Testis (tissue), 3 donors: Measurements from ENCODE around the gene ISCU. TPM values are rescaled to one million over a fixed set of nuclear protein-coding genes. Genes with fewer than 3 reads are reported as not detected.
"Not testable (repeated sequence)": the region's sequence is repeated elsewhere in the genome, so short reads cannot be mapped to it uniquely, and the experiment has no call there.

Source experiments
- DNase-seq: peaks from one replicate; pipeline ENCODE4 v3.0.0-alpha.2; 2019
- H3K27ac ChIP-seq, 2 donors: fragments of 200-600 bp; sonication (generic); one replicate each; pipeline ENCODE4 v1.5.1; 2019
- H3K27me3 ChIP-seq: fragments of 200-600 bp; sonication (generic); one replicate; pipeline ENCODE4 v1.5.1; 2019
- H3K36me3 ChIP-seq: fragments of 200-600 bp; sonication (generic); one replicate; pipeline ENCODE4 v1.5.1; 2017; ENCODE audit warnings: low read depth; ENCODE audit errors: missing control alignments
- H3K4me1 ChIP-seq: fragments of 200-600 bp; sonication (generic); one replicate; pipeline ENCODE4 v1.5.1; 2019
- H3K4me3 ChIP-seq, 2 donors: fragments of 200-600 bp; sonication (generic); one replicate each; pipeline ENCODE4 v1.5.1; 2017 to 2019
- H3K9me3 ChIP-seq: fragments of 200-600 bp; sonication (generic); one replicate; pipeline ENCODE4 v1.5.1; 2017
- CTCF ChIP-seq, 3 experiments: fragments of 450-650 bp in 2 of 3; fragments of 200-600 bp in 1 of 3; sonication (generic) in 1 of 3; IDR thresholded peaks; one replicate each; pipeline ENCODE4 v1.5.1; 2016 to 2019; ENCODE audit warnings: antibody characterized with exemption in 3 of 3, mild to moderate bottlenecking in 2 of 3, moderate library complexity in 1 of 3
- POLR2A ChIP-seq: fragments of 450-650 bp; IDR thresholded peaks from one replicate; pipeline ENCODE4 v1.6.1; 2017; ENCODE audit warnings: antibody characterized with exemption, mild to moderate bottlenecking, moderate library complexity
- WGBS, 2 donors: methylation state at CpG; one replicate each; pipeline ENCODE4 v1.1.5; 2018; 5-methylcytosine and 5-hydroxymethylcytosine counted together
- intact Hi-C: fragments of 100-400 bp; cut with DNase I; formaldehyde crosslinking; loops from one replicate; pipeline ENCODE4 v1.15.1; 2023; ENCODE audit warnings: low total_unique reads
- polyA plus RNA-seq: library from polyadenylated mRNA; stranded (reverse); fragments of 350-450 nt; fragmentation: Illumina TruSeq; extraction: RNeasy Lipid Tissue Mini Kit (QIAGEN cat#74804); gene quantifications from one replicate; pipeline ENCODE4 v1.2.3, GENCODE V29; 2014; ENCODE audit warnings: low read depth, low replicate concordance; ENCODE audit not compliant: insufficient read depth
- total RNA-seq, 2 donors: library from RNA; depleted of rRNA; stranded (reverse); fragments of >200 nt; gene quantifications; one replicate each; pipeline ENCODE4 v1.2.3, GENCODE V29; 2016

The ISCU gene
- total and polyA plus RNA-seq, 3 donors from 2014 or later, result 217 to 238 (median 221) TPM

GRCh38 chr12:108585864-108586263 is 23.5 kb downstream of the ISCU start:
- H3K36me3 ChIP-seq, result no peaks in the 10 kb centered on the region
- TF ChIP-seq CTCF (IDR thresholded peaks at IDR 0.05) (no peak), POLR2A (no peak)
- 77 to 83% methylated on average over 4 of the region's 4 CpGs for WGBS, 2 donors
- H3K4me3 ChIP-seq, result no peak overlapping the region
- peaks cover 15% of the 10 kb centered on the region for H3K4me1 ChIP-seq
- H3K9me3 ChIP-seq, result no peaks in the 10 kb centered on the region
- no peak overlapping the region for H3K27ac ChIP-seq
- no peak for DNase-seq
- no peaks in the 10 kb centered on the region for H3K27me3 ChIP-seq
- intact Hi-C loops, result no loop called here

GRCh38 chr12:108586306-108586705 is 23.9 kb downstream of the ISCU start:
- WGBS, 2 donors, result 92 to 98% methylated on average over 11 of the region's 11 CpGs
- no peaks in the 10 kb centered on the region for H3K9me3 ChIP-seq
- TF ChIP-seq POLR2A (no peak), CTCF (IDR thresholded peaks at IDR 0.05) (no peak)
- intact Hi-C loops, result no loop called here
- no peak overlapping the region for H3K27ac ChIP-seq
- no peaks in the 10 kb centered on the region for H3K36me3 ChIP-seq
- H3K4me3 ChIP-seq, result no peak overlapping the region
- peaks cover 11% of the 10 kb centered on the region for H3K4me1 ChIP-seq
- no peak for DNase-seq
- no peaks in the 10 kb centered on the region for H3K27me3 ChIP-seq

- no peak for TF ChIP-seq CTCF (IDR thresholded peaks at IDR 0.05)
- no peak for TF ChIP-seq POLR2A
- H3K9me3 ChIP-seq, result no peaks in the 10 kb centered on the region
- 67 to 85% methylated on average over 4 of the region's 4 CpGs for WGBS, 2 donors
- no peak for DNase-seq
- intact Hi-C loops, result no loop called here
- H3K4me1 ChIP-seq, result peaks cover 8% of the 10 kb centered on the region
- H3K27ac ChIP-seq, result no peak overlapping the region
- no peaks in the 10 kb centered on the region for H3K36me3 ChIP-seq
- H3K27me3 ChIP-seq, result no peaks in the 10 kb centered on the region
- no peak overlapping the region for H3K4me3 ChIP-seq
Measured at GRCh38 chr12:108587826-108588225, 25.4 kb downstream of the ISCU start.

- no peaks in the 10 kb centered on the region for H3K27me3 ChIP-seq
- H3K4me3 ChIP-seq, result no peak overlapping the region
- no peak for TF ChIP-seq POLR2A
- TF ChIP-seq CTCF (IDR thresholded peaks at IDR 0.05), result no peak
- DNase-seq, result no peak
- H3K4me1 ChIP-seq, result peaks cover 5% of the 10 kb centered on the region
- no peaks in the 10 kb centered on the region for H3K9me3 ChIP-seq
- intact Hi-C loops, result no loop called here
- no peaks in the 10 kb centered on the region for H3K36me3 ChIP-seq
- H3K27ac ChIP-seq, result no peak overlapping the region
- 30 to 43% methylated on average over 9 to 15 of the region's 15 CpGs for WGBS, 2 donors
Measured at GRCh38 chr12:108589028-108589839, 26.8 kb downstream of the ISCU start.

- intact Hi-C loops, result no loop called here
- H3K9me3 ChIP-seq, result no peaks in the 10 kb centered on the region
- H3K36me3 ChIP-seq, result no peaks in the 10 kb centered on the region
- peaks cover 5% of the 10 kb centered on the region for H3K4me1 ChIP-seq
- H3K4me3 ChIP-seq, result no peak overlapping the region
- DNase-seq, result no peak
- no peak overlapping the region for H3K27ac ChIP-seq
- no peaks in the 10 kb centered on the region for H3K27me3 ChIP-seq
- 84 to 97% methylated on average over 7 of the region's 7 CpGs for WGBS, 2 donors
- TF ChIP-seq POLR2A (no peak), CTCF (IDR thresholded peaks at IDR 0.05) (no peak)
Measured at GRCh38 chr12:108589840-108590229, 27.4 kb downstream of the ISCU start.

DNA sequence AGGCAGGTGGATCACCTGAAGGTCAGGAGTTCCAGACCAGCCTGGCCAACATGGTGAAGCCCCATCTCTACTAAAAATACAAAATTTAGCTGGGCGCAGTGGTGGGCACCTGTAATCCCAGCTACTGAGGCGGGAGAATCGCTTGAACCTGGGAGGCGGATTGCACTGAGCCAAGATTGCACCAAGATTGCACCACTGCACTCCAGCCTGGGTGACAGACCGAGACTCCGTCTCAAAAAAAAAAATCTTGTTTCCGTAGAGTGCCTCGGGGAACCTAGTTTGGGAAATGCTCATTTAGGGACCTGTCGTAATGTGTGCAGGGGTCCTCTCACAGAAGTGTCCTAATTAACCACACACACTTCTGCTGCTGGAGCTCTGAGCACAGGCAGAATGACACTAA is 28.1 kb downstream of the ISCU start:
- 97% methylated on average over 9 of the region's 9 CpGs for WGBS, 2 donors
- H3K4me1 ChIP-seq, intact Hi-C loops, H3K9me3 ChIP-seq, H3K27me3 ChIP-seq, DNase-seq, H3K36me3 ChIP-seq, H3K4me3 ChIP-seq, H3K27ac ChIP-seq: not testable (repeated sequence)
